ENCODE measurements around the gene VCP.

VCP gene

GRCh38 chr9:35102769-35103659 is 30.6 kb upstream of the VCP start, which contains the start of gene STOML2 (continued):
- TF ChIP-seq ZNF214 (tag by site-specific recombination; IDR thresholded peaks at IDR 0.05; ENCODE audit: borderline replicate concordance), result no peak
- peak; percentile 38 for TF ChIP-seq ZBTB8A (tag by site-specific recombination; IDR thresholded peaks at IDR 0.05)
- TF ChIP-seq TSHZ1 (tag by site-specific recombination; IDR thresholded peaks at IDR 0.05; ENCODE audit: borderline replicate concordance), result no peak
- peak; percentile 82 for TF ChIP-seq ZBTB26 (tag by site-specific recombination; optimal IDR thresholded peaks at IDR 0.05)
- peak; percentile 98 for TF ChIP-seq ZNF140 (tag by site-specific recombination; IDR thresholded peaks at IDR 0.05)
- TF ChIP-seq ZNF169 (tag by site-specific recombination; IDR thresholded peaks at IDR 0.05), result no peak
- no peak for TF ChIP-seq ZNF623 (tag by site-specific recombination; IDR thresholded peaks at IDR 0.05)
- TF ChIP-seq PBX3 (CRISPR knock-in tag; IDR thresholded peaks at IDR 0.05), result no peak
- no peak for TF ChIP-seq ZNF664 (tag by site-specific recombination; IDR thresholded peaks at IDR 0.05)
- no peak for TF ChIP-seq WT1 (tag by site-specific recombination; IDR thresholded peaks at IDR 0.05)
- TF ChIP-seq, protein P1, sequence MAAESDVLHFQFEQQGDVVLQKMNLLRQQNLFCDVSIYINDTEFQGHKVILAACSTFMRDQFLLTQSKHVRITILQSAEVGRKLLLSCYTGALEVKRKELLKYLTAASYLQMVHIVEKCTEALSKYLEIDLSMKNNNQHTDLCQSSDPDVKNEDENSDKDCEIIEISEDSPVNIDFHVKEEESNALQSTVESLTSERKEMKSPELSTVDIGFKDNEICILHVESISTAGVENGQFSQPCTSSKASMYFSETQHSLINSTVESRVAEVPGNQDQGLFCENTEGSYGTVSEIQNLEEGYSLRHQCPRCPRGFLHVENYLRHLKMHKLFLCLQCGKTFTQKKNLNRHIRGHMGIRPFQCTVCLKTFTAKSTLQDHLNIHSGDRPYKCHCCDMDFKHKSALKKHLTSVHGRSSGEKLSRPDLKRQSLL (tag by site-specific recombination; IDR thresholded peaks at IDR 0.05), result no peak
- no peak for TF ChIP-seq ZNF23 (tag by site-specific recombination; IDR thresholded peaks at IDR 0.05; ENCODE audit: borderline replicate concordance)
- TF ChIP-seq ZNF510 (tag by site-specific recombination; IDR thresholded peaks at IDR 0.05; ENCODE audit: insufficient replicate concordance), result no peak
- TF ChIP-seq ZNF571 (tag by site-specific recombination; IDR thresholded peaks at IDR 0.05), result no peak
- no peak for TF ChIP-seq ZNF561 (tag by site-specific recombination; IDR thresholded peaks at IDR 0.05; ENCODE audit: borderline replicate concordance)
- TF ChIP-seq ZNF843 (tag by site-specific recombination; IDR thresholded peaks at IDR 0.05), result peak; percentile 49; the same call in 1 of the 2 replicates
- TF ChIP-seq ZNF404 (tag by site-specific recombination; IDR thresholded peaks at IDR 0.05), result no peak
- TF ChIP-seq, protein P2, sequence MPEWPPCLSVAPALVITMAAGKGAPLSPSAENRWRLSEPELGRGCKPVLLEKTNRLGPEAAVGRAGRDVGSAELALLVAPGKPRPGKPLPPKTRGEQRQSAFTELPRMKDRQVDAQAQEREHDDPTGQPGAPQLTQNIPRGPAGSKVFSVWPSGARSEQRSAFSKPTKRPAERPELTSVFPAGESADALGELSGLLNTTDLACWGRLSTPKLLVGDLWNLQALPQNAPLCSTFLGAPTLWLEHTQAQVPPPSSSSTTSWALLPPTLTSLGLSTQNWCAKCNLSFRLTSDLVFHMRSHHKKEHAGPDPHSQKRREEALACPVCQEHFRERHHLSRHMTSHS (tag by site-specific recombination; IDR thresholded peaks at IDR 0.05), result no peak
- TF ChIP-seq, protein P3, sequence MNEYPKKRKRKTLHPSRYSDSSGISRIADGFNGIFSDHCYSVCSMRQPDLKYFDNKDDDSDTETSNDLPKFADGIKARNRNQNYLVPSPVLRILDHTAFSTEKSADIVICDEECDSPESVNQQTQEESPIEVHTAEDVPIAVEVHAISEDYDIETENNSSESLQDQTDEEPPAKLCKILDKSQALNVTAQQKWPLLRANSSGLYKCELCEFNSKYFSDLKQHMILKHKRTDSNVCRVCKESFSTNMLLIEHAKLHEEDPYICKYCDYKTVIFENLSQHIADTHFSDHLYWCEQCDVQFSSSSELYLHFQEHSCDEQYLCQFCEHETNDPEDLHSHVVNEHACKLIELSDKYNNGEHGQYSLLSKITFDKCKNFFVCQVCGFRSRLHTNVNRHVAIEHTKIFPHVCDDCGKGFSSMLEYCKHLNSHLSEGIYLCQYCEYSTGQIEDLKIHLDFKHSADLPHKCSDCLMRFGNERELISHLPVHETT (tag by site-specific recombination; IDR thresholded peaks at IDR 0.05), result peak; percentile 38; the same call in 1 of the 2 replicates
- TF ChIP-seq ZNF366 (tag by site-specific recombination; conservative IDR thresholded peaks at IDR 0.05), result no peak
- peak; percentile 81; the same call in 1 of the 2 replicates for TF ChIP-seq ZNF391 (tag by site-specific recombination; IDR thresholded peaks at IDR 0.05; ENCODE audit: borderline replicate concordance, low read depth)
- no peak for TF ChIP-seq ZNF138 (tag by site-specific recombination; IDR thresholded peaks at IDR 0.05; ENCODE audit: borderline replicate concordance)
- TF ChIP-seq ZEB2 (tag by site-specific recombination; IDR thresholded peaks at IDR 0.05), result no peak
- no peak for TF ChIP-seq ZNF596 (tag by site-specific recombination; IDR thresholded peaks at IDR 0.05)
- TF ChIP-seq, protein P4, sequence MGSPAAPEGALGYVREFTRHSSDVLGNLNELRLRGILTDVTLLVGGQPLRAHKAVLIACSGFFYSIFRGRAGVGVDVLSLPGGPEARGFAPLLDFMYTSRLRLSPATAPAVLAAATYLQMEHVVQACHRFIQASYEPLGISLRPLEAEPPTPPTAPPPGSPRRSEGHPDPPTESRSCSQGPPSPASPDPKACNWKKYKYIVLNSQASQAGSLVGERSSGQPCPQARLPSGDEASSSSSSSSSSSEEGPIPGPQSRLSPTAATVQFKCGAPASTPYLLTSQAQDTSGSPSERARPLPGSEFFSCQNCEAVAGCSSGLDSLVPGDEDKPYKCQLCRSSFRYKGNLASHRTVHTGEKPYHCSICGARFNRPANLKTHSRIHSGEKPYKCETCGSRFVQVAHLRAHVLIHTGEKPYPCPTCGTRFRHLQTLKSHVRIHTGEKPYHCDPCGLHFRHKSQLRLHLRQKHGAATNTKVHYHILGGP (tag by site-specific recombination; IDR thresholded peaks at IDR 0.05), result no peak
- TF ChIP-seq ZFHX2 (tag by site-specific recombination; conservative IDR thresholded peaks at IDR 0.05), result peak; percentile 37
- TF ChIP-seq SALL2 (tag by site-specific recombination; IDR thresholded peaks at IDR 0.05; ENCODE audit: borderline replicate concordance), result no peak
- TF ChIP-seq ZNF610 (tag by site-specific recombination; IDR thresholded peaks at IDR 0.05; ENCODE audit: borderline replicate concordance), result peak; percentile 86; the same call in 1 of the 2 replicates
